ENCODE data around the gene VEGFA. TPM values are rescaled to one million over a fixed set of nuclear protein-coding genes. Genes with fewer than 3 reads are reported as not detected.
A peak's percentile ranks its signal among the peaks of the same experiment; 100 is the strongest.

Gene VEGFA
- total RNA-seq, 2 experiments from 2014 or later: 93.7 to 104 TPM

DNA sequence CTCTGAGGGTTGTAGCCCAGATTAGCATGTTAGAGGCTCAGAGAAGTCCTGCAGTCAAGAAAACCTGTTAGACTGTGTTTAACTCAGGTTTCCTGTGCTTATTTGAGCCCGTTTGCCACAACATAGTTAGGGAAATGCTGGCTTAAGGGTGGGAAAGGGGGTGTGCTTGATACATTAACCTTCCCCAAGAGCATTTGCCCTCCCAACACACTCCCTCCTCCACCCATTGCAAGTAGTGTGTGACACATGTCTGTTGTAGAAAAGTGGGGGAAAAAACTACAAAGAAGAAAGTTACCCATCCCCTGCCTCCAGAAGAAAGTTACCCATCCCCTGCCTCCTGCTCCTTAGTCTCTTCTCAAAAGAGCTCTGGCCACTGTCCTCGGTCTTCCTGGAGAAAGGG lies 45.7 kb upstream of the VEGFA start:
- ChIA-PET POLR2A (interaction anchor here (0.6 to 2.2 kb wide), 12 partner anchors 10 to 354 kb away, joined by 3 to 26 read pairs (median 4); partner anchors contain the start of genes GTPBP2 and VEGFA), CTCF (interaction anchor here (0.6 to 4.8 kb wide), 36 partner anchors 9 to 382 kb away, joined by 3 to 69 read pairs (median 4); partner anchors contain the start of gene VEGFA)
- Mint-ChIP-seq H3K4me1 (ENCODE audit: low read depth) (peaks cover 35% of the 10 kb centered on the region), H3K9me3 (peaks cover 2% of the 10 kb centered on the region), H3K36me3 (ENCODE audit: low read depth) (no peaks in the 10 kb centered on the region), H3K27me3 (no peaks in the 10 kb centered on the region), H3K27ac (peak overlapping the region; percentile 91), H3K4me3 (peak overlapping the region; percentile 52)
- DNase-seq (no peak), ATAC-seq (peak; percentile 3)
- TF ChIP-seq, protein P1, sequence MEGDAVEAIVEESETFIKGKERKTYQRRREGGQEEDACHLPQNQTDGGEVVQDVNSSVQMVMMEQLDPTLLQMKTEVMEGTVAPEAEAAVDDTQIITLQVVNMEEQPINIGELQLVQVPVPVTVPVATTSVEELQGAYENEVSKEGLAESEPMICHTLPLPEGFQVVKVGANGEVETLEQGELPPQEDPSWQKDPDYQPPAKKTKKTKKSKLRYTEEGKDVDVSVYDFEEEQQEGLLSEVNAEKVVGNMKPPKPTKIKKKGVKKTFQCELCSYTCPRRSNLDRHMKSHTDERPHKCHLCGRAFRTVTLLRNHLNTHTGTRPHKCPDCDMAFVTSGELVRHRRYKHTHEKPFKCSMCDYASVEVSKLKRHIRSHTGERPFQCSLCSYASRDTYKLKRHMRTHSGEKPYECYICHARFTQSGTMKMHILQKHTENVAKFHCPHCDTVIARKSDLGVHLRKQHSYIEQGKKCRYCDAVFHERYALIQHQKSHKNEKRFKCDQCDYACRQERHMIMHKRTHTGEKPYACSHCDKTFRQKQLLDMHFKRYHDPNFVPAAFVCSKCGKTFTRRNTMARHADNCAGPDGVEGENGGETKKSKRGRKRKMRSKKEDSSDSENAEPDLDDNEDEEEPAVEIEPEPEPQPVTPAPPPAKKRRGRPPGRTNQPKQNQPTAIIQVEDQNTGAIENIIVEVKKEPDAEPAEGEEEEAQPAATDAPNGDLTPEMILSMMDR (IDR thresholded peaks at IDR 0.05): no peak
- intact Hi-C loops (cut with micrococcal nuclease): loop anchor here (2.0 to 5.0 kb wide), 2 partner anchors 48 to 350 kb away; partner anchors contain the start of gene VEGFA

- ChIA-PET CTCF (interaction anchor here (0.7 to 4.8 kb wide), 31 partner anchors 9 to 355 kb away, joined by 3 to 69 read pairs (median 5); partner anchors contain the start of gene VEGFA), POLR2A (interaction anchor here (0.8 to 2.2 kb wide), 12 partner anchors 10 to 353 kb away, joined by 3 to 26 read pairs (median 4); partner anchors contain the start of genes GTPBP2 and VEGFA)
- intact Hi-C loops (cut with micrococcal nuclease): loop anchor here (2.0 to 5.0 kb wide), 2 partner anchors 47 to 350 kb away; partner anchors contain the start of gene VEGFA
- TF ChIP-seq, protein P1 (IDR thresholded peaks at IDR 0.05): no peak
- Mint-ChIP-seq H3K9me3 (peaks cover 2% of the 10 kb centered on the region), H3K27me3 (no peaks in the 10 kb centered on the region), H3K4me1 (ENCODE audit: low read depth) (peaks cover 35% of the 10 kb centered on the region), H3K36me3 (ENCODE audit: low read depth) (no peaks in the 10 kb centered on the region), H3K27ac (peak overlapping the region; percentile 91), H3K4me3 (peak overlapping the region; percentile 52)
- ATAC-seq (peak; percentile 71), DNase-seq (peak; percentile 94)
Observed at GRCh38 chr6:43724914-43725642, 44.9 kb upstream of the VEGFA start.

- peak; percentile 38 for DNase-seq
- intact Hi-C loops (cut with micrococcal nuclease): loop anchor here (2.0 kb wide), 1 partner anchor 349 kb away; no protein-coding TSS in a partner anchor
- H3K27me3 Mint-ChIP-seq: no peaks in the 10 kb centered on the region
- CTCF ChIA-PET: interaction anchor here (1.2 to 4.8 kb wide), 11 partner anchors 11 to 353 kb away, joined by 3 to 69 read pairs (median 9); partner anchors contain the start of gene VEGFA
- TF ChIP-seq, protein P1 (IDR thresholded peaks at IDR 0.05): no peak
- POLR2A ChIA-PET: interaction anchor here (1.0 to 2.2 kb wide), 3 partner anchors 37 to 44 kb away, joined by 3 to 26 read pairs (median 3); partner anchors contain the start of gene VEGFA
- no peaks in the 10 kb centered on the region for H3K36me3 Mint-ChIP-seq (ENCODE audit: low read depth)
- peak overlapping the region; percentile 91 for H3K27ac Mint-ChIP-seq
- peaks cover 6% of the 10 kb centered on the region for H3K9me3 Mint-ChIP-seq
- H3K4me3 Mint-ChIP-seq: peak overlapping the region; percentile 52
- ATAC-seq: peak; percentile 10
- H3K4me1 Mint-ChIP-seq (ENCODE audit: low read depth): peaks cover 35% of the 10 kb centered on the region
Observed at GRCh38 chr6:43725643-43726580, 44.1 kb upstream of the VEGFA start.

DNA sequence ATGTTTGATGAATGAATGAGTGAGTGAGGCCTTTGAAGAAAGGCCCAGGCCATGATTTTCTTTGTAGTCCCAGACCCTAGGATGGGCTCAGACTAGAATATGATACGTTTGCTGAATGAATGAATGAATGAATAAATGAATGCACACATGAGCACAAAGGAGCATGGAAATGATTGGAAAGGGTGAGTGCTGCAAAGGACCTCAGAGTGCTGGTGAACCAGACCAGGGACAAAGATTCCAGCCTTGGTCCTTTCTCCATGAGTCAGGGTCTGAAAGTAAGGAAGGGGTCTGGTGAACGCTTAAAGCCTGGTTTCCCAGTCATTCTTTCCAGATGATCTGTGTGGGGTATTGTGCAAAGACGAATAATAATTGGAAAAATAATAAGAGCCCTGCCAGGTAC lies 42.4 kb upstream of the VEGFA start:
- no peaks in the 10 kb centered on the region for H3K36me3 Mint-ChIP-seq (ENCODE audit: low read depth)
- ATAC-seq (no peak), DNase-seq (no peak)
- TF ChIP-seq, protein P1 (IDR thresholded peaks at IDR 0.05): no peak
- no peaks in the 10 kb centered on the region for H3K27me3 Mint-ChIP-seq
- H3K4me3 Mint-ChIP-seq: no peak overlapping the region
- no peak overlapping the region for H3K27ac Mint-ChIP-seq
- intact Hi-C loops (cut with micrococcal nuclease): no loop called here
- H3K4me1 Mint-ChIP-seq (ENCODE audit: low read depth): peaks cover 35% of the 10 kb centered on the region
- H3K9me3 Mint-ChIP-seq: peaks cover 18% of the 10 kb centered on the region
- POLR2A ChIA-PET: no interaction called here
- CTCF ChIA-PET: interaction anchor here (1.6 kb wide), 1 partner anchor 42 kb away, joined by 9 read pairs; the partner anchor contains the start of gene VEGFA
